IPS-11a (cell line): ENCODE measurements around the gene SATB1.

Experiments
- H3K4me3 ChIP-seq: one replicate; pipeline ENCODE4 v1.5.1; 2013; ENCODE audit warnings: low read depth, low read length, control low read depth

SATB1 gene

DNA sequence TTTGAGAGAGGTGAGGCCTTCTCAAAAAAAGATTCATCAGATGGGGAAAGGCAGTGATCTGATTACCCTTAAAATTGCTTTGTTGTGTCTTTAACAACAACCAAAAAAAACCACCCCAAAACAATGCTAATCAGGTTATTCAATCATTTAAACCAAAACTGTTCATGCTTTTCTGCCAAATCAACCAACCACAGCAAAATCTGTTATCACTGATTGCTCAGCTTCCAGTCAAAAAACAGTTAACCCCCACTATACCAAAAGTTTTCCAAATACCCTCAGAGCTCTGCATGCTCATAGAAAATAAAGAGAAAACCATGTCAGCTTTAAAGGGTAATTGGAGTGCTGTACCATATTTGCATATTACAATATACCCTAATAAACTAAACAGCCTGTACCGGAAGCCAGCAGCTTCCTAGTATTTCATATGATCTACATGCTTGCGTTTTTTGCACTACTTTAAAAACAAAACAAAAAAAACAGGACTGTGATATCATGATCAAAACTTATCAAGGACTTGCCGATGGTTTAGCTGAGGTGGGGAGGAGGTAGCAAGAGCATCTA is 22.8 kb downstream of the SATB1 start:
- H3K4me3 ChIP-seq: no peak overlapping the region

DNA sequence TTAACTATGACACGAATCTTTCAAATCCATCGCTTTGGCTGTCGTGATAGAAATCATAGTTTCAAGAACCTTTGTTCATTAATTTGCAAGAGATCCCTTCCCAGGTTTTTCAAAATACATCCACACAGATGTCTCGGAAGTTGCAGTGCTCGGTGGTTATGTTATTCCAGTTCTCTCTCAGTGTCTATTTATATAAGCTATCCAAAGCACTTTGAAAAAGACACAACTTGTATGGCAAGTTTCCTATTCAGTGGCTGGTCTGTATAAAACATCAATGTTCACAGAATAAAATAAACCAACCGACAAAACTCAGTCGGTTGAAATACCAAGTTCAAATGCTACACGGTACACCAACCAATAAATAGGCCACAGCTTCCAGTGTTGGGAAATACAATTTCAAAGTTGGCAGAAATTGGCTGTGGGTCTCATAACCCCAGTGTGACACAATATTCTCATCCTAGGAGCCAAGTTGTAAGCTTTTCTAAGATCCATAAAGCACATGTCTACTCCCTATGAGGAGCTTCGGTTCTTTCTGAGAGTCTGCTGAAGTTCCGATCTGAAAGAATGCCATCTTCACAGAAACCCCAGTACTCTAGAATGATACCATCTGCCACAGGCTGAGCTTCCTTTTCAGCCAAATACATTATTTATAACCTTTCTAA is 23.7 kb downstream of the SATB1 start:
- no peak overlapping the region for H3K4me3 ChIP-seq

DNA sequence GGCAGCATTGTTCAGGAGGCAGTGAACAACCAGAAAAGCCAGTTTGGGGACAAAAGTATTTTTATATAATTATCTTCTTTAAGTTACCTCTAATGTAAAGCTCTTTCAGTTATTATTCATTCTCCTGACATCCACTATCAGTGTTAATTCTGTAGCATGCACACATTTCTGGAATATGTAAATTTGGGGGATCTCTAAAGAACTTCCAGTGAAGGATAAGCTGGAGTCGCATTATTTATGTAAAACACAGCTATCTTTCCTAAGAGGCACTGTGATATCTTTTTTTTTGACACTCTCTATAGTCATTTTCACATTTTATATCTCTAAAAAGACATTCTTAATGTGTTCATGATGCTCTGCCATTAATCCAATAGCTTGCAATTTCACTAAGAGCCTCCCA is 26.7 kb downstream of the SATB1 start:
- H3K4me3 ChIP-seq: no peak overlapping the region

DNA sequence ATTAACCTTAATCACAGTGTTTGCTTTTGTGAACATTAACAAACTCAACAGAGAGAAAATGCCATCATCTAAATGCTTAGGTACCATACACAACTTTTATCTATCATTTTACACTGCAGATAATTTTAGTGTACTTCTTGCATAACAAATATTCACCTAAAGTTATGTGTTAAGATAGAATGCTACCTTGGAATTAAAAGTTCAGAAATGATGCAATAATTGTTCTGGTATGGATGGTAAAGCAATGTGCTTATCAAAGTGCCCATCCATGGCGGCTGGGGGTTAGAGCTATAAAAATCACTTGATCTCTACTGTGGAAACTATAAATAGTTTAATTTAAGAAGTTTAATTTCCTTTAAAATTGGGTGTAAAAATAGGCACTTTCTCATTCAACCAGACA is 28.7 kb downstream of the SATB1 start:
- no peak overlapping the region for H3K4me3 ChIP-seq

DNA sequence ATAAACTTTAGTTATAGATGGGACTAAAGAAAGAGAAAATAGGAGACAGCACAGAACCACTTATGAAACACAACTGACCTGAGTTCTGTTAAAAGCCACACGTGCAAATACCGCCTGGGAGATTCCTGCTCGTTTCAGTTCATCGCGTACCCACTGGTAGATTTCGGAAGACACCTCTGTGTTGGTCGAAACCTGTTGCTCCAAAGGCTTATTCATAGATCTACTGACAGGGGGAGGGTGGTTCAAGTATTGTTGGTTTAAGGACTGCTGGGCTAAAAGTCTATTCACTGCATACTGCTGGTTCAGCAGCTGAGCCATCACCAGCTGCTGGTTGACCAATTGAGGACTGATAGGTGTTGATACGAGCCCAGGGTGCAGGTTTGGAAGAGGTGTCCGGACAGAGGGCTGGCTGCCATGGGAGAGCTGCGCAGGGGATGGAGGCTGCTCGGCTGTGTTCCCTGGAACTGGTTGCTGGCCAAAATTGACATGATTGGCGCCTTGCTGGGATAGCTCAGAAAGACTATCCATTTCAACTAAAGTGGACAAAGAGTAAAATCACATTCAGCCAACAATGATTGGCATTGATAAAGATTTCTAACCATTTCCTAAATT is 30.6 kb downstream of the SATB1 start:
- no peak overlapping the region for H3K4me3 ChIP-seq

DNA sequence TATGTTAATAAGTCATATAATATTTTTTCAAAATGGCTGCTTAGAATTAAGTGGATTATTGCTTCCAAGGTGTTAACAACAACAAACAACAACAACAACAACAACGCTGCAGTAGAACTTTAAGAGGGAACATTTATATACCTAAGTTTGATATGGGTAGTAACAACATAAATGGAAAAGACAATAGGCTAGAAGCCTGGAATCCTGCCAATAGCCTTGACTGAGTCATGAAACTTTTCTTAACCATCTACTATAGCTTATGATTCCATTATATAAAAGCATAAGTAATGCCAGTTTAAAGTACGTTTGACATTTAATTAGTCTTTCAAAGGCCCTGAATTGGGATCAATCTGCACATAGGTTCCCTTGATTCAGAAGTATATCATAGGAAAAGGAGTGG is 31.2 kb downstream of the SATB1 start:
- H3K4me3 ChIP-seq: no peak overlapping the region

DNA sequence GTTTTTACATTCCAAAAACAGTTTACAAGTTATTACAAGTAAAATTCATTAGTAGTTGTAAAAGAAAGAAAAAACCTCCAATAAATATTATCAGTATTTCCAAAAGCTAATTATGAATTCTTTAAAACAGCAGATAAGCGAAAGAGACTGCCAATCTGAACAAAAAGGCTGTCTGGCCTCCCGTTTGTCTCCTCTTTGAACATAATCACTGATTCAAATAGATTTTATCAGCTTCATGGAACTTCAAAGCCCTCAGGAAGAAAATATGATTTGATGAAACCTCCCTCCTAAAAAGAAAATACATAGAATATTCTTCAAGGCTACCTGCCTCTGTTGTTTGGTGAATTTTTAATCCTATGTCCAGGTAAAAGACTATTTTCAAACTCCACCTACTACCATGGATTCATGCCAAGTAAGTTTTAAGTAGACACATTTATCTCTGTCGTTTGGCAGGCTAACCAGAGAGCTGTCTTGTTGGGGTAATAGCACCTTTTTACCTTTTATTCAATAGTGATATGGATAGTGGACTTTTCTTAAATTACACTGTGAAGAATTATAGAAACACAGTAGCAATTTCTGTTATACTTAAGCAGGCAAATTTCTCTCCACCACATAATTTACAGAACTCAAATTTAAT is 35.0 kb downstream of the SATB1 start:
- no peak overlapping the region for H3K4me3 ChIP-seq

DNA sequence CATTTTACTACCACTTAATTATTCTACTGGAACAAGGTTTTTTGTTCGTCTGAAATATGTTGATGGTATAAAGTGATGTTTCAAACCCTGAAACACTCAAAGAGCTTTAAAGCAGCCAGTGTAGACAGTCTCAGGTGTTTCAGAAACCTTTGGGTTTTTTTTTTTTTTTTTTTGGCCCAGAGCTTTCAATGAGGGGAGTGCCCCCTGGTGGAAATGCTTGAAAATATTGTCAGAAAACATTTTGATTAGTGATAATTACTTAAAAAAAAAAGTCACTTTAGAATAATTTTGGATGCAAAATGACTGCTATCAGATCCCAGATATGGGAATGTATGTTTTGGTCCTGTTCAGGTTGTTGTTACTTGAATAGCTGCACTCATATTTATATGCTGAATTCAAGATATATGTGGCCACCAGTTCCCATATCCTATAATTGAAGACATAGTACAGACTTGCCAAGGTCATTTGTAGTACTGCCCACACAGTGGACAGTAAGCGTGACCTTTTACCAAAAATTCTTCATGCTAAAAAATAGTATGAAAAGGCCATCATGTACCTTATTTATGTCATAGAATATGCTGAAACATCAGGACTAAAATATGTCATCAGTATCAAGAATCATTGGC is 35.9 kb downstream of the SATB1 start:
- no peak overlapping the region for H3K4me3 ChIP-seq

DNA sequence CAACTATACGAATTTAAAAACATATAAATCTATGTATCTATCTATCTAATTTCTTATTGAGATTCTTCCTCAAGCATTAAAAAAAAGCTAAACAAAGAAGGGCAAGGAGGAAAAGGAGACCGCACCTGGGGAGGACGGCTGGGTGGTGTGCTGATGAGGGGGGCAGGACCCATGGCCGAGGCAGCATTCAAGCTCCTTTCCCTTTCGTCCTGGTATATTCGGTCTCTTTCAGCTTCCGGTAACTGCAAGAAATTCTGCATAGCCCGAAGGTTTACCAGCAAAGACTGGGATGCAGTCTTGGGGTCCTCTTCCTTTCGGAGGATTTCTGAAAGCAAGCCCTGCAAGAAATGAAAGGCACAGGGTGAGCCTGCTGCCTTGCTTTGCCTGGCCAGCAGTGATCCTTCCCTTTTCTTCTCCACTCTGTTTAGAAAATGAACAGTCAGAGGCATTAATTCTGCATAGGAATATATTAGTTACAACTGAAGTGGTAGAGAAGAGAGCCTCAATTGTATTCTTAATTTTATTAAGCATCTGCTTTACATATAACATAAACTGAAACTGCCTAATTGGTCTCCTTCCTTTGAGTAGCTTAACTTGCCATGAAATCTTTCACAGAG is 38.8 kb downstream of the SATB1 start:
- no peak overlapping the region for H3K4me3 ChIP-seq

DNA sequence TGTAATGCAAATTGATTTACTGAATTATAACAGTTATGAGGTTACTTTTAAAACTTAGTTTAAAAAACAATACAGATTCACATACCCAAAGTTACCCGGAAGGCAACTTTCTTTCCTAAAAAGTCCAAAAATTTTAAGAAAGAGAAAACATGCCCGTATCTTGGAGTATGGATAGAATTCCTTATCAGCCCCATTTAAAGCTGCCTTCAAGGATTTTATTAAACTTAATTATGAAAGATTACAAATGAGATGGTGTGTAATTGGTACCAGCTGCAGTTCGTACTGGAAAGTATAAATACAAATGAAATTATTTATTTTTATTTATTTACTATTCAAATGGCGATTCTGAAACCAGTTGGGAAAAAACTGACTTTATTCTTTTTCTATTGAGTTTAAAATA is 39.4 kb downstream of the SATB1 start:
- H3K4me3 ChIP-seq: no peak overlapping the region

DNA sequence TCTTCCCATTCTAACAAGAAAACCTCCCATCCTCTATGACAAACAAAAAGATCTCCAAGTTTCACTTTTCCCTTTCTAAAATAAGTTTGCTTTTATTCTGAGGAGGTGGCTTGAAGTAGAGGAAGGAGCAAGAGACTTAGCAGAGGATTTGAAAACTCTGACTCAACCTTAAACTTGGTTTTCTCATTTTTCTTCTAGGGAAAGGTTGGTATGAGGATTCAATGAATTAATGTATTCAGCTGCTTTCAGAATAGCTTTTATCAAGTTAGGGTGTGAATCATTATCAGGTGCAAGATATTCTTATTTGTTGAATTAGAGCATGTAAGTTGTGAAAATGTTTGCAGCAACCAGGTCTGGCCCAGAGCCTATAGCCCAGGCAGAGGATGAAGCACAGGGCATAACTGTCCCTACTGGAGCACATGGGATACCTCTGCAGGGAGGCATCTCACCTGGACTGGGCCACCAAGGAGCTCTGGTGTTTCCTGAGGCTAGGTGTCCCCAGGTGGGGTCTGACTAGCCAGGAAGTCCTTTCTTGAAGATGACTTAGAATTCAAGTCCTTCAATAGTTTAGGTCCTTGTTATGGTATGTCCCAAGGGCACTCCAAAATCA is 42.3 kb downstream of the SATB1 start:
- H3K4me3 ChIP-seq: no peak overlapping the region

DNA sequence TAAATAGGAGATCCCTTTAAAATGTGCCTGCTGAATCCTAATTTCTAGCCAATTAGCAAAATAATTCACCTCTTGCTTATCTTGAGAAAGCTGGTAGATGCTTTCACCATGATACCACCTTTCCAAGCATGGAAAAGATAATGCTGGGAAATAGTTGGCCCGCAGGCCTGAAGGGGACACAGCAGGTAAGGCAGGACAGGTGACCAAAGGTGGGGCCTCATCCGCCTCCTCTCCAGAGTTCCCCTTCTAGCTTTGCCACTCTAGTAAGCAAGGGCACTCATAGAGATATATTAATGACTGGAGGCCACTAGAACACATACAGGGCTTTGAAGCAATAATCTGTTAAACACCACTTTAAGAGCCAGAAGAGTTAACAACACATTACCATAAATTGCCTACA is 45.5 kb downstream of the SATB1 start:
- no peak overlapping the region for H3K4me3 ChIP-seq

DNA sequence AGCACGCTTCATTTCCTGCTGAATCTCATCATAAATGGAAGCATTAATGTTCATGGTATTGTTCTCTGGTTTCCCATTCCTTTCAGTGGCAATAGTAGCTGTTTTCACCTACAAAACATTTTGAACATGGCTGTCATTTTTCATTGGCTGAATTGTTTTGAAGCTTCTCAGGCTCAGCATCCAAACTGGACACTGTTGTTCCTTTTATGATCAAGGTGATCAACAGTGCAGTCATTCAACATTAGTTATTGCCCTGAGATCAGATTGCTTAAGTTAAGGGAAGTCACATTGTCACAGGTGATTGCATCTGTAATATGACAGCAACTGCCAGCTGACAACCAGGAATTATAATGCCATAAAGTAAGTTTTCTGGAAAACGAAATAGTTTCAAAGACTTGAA is 46.9 kb downstream of the SATB1 start:
- H3K4me3 ChIP-seq: no peak overlapping the region

DNA sequence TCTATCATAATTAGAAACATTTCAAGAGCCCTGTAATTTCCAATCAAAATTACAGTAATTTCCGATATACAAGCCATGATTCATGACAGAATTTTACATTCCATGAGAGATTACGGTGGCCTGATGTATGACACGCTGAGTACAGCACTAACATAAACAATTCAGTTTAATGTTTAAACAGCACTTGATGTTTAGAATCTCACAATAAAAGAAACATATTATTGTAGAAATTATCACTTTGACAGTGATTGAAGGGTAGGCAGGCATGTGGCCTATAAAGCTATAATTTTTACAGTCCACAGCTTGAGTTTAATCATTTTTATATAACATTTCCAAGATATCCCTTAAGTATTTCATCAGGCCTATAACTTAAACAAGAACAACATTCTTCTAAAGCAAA is 48.5 kb downstream of the SATB1 start:
- no peak overlapping the region for H3K4me3 ChIP-seq

DNA sequence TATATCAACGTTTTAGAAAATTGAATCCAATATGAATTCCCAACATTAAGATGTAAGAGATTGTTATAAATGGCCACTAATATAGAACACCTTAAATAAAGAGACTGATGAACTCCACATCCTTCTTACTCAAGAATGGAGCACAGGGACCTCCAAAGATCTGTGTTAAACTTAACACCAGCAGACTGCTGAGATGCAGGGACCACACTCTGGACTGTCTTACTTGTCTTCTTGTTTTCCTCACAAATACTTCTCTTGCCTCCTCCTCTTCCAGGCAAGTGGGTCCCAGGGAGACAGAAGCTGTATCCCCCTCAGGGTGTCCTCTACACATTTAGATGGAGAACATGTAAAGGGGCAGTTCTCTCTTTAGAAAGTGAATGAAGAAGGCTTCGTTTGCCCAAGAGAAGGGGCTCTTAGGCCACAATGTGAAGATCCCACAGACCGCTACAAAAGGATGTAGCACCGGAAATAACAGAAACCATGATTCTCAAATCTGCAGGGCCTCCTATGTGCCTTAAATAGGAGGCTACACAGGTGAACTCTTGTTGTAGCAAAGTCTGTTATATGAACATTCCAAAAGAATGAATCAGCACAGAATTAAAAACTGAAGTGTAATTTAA is 52.2 kb downstream of the SATB1 start:
- no peak overlapping the region for H3K4me3 ChIP-seq

DNA sequence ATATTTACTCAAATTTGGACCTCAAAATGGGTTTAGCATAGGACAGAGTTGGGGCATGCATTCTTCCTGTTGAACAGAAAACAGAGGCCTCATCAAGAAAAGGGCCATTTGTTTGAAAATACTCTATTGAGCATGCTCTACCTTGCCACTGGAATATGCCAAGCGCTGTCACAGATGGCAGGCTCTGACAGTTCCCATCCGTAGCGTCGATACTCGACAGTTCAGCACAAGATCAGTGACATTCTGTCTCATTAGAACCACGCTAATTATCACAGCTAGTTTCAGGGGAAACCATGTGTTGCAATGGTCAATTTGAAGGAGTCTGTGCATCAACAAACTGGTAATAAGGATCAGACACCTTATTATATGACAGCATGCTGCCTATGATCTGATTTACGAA is 54.5 kb downstream of the SATB1 start:
- no peak overlapping the region for H3K4me3 ChIP-seq

DNA sequence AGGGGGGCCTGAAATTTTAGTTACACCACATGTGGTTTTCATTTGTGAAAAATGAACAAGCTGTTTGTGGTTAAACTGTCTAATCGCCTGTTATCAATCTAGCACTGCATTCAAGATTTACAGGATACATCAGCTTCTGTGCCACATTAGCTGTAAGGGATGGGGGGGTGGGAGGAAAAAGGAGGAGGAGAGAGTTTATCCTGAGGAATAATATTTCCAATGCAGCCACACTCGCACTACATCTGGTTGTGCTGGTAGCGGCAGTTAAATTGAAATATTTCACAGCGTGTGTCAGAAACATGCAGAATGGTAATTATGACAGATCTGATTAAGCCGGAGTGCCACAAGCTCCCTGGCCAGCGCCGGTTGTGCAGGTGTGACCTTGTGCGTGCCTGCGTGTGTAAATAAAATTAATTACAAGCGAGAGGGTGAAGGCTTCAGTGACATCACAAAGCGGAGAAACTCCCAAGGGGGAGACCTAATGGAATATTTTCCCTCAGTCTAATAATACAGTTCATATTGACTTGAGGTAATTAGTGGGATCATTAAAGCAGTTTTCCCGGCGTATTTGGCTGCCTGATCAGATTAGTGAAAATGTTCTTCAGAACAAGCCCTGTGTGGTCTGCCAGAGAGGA is 55.5 kb downstream of the SATB1 start:
- no peak overlapping the region for H3K4me3 ChIP-seq

DNA sequence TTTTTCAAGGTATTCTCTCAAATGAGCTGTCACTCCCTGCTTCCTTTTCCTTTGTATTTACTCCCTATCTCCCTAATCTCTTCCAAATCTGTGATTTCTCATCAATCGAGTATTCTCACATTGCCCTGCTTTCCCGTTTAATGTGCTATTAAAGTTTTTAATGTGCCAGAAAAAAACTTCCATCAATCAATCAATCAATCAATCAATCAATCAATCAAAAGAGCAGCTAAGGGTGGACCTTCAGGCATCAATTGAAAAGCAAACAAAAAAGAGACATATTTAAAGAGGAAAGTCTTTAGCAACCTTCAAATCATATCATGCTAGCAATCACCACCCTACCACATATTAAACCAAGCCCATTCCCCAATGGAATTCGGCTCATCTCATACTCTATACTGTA is 58.9 kb downstream of the SATB1 start:
- H3K4me3 ChIP-seq: no peak overlapping the region

DNA sequence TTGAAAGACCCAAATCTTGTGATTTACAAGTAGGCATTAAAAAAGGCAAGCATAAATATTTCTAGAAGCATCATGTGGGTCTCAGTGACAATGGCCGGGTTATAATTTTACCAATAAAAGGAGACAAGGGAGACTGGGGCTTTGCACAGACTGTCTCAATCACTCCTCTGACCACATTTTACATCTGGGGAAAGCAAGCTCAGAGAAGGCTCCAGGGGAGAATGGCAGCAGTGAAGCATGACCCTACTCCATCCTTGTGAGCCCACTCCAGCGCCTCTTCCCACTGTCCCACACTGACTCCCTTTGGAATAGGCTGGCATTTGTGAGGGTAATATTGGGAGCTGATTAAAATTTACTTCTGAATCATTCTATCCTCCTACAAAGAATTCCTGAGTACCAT is 61.8 kb downstream of the SATB1 start:
- H3K4me3 ChIP-seq: no peak overlapping the region

DNA sequence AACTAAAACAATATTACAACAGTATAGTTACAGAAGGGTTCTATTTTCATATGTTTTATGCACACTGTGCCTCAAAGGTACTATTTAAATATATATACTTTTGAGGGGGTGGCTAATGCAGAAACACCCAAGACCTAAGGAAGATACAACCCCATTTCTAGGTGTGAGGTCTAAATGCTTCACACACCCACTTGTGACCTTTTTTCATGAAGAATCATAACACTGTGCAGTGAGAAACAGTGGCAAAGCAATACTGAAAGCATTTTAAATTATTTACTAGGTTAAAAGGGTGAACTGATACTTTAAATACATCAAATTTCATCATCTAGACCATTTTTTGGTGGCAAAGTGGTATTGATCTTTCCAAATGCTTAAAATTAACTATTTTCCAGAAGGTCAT is 67.4 kb downstream of the SATB1 start:
- H3K4me3 ChIP-seq: no peak overlapping the region
